SK-N-SH treated with all-trans-retinoic acid at 6 μM for 48 hours (cell line): ENCODE data around the gene RASAL2.

Source experiments
- BACH2 ChIP-seq: fragments of 250-450 bp; sonication (Bioruptor Pico); IDR thresholded peaks from 2 replicates; pipeline ENCODE4 v1.9.0; 2021; ENCODE audit warnings: mild to moderate bottlenecking, borderline replicate concordance
- CREB5 ChIP-seq: fragments of 250-450 bp; sonication (Bioruptor Pico); IDR thresholded peaks from 2 replicates; pipeline ENCODE4 v1.5.1; 2020; ENCODE audit warnings: low read depth, mild to moderate bottlenecking, moderate library complexity
- CSRNP3 ChIP-seq: fragments of 250-450 bp; sonication (Bioruptor Pico); IDR thresholded peaks from 2 replicates; pipeline ENCODE4 v1.5.1; 2021; ENCODE audit warnings: mild to moderate bottlenecking, moderate library complexity
- ISL1 ChIP-seq: fragments of 250-450 bp; sonication (Bioruptor Pico); IDR thresholded peaks from 2 replicates; pipeline ENCODE4 v2.1.2; 2022; ENCODE audit warnings: mild to moderate bottlenecking, moderate library complexity
- OSR1 ChIP-seq: fragments of 250-450 bp; sonication (Bioruptor Pico); IDR thresholded peaks from 2 replicates; pipeline ENCODE4 v1.8.0; 2022; ENCODE audit warnings: moderate library complexity, mild to moderate bottlenecking, inconsistent platforms
- POU6F1 ChIP-seq: fragments of 250-450 bp; sonication (Bioruptor Pico); IDR thresholded peaks from 2 replicates; pipeline ENCODE4 v1.8.0; 2021; ENCODE audit warnings: low read depth, mild to moderate bottlenecking, moderate library complexity, borderline replicate concordance
- RARB ChIP-seq: fragments of 250-450 bp; sonication (Bioruptor Pico); IDR thresholded peaks from 2 replicates; pipeline ENCODE4 v1.8.0; 2021; ENCODE audit warnings: mild to moderate bottlenecking, moderate library complexity
- TOX ChIP-seq: fragments of 250-450 bp; sonication (Bioruptor Pico); IDR thresholded peaks from 2 replicates; pipeline ENCODE4 v1.8.0; 2021; ENCODE audit warnings: mild to moderate bottlenecking, moderate library complexity, borderline replicate concordance
- TSHZ2 ChIP-seq: fragments of 250-450 bp; sonication (Bioruptor Pico); IDR thresholded peaks from 2 replicates; pipeline ENCODE4 v1.5.0; 2020; ENCODE audit warnings: mild to moderate bottlenecking, moderate library complexity
- ZFP30 ChIP-seq: fragments of 450-650 bp; formaldehyde crosslinking; IDR thresholded peaks from 2 replicates; pipeline ENCODE4 v1.5.0; 2022; ENCODE audit warnings: mild to moderate bottlenecking, moderate library complexity
- ZNF565 ChIP-seq: fragments of 450-650 bp; formaldehyde crosslinking; conservative IDR thresholded peaks from 2 replicates; pipeline ENCODE4 v1.5.0; 2020; ENCODE audit warnings: low read depth, mild to moderate bottlenecking, moderate library complexity
- TF ChIP-seq, protein P1 (sequence below): fragments of 250-450 bp; sonication (Bioruptor Pico); IDR thresholded peaks from 2 replicates; pipeline ENCODE4 v1.8.0; 2020; ENCODE audit warnings: mild to moderate bottlenecking, moderate library complexity, borderline replicate concordance

DNA sequence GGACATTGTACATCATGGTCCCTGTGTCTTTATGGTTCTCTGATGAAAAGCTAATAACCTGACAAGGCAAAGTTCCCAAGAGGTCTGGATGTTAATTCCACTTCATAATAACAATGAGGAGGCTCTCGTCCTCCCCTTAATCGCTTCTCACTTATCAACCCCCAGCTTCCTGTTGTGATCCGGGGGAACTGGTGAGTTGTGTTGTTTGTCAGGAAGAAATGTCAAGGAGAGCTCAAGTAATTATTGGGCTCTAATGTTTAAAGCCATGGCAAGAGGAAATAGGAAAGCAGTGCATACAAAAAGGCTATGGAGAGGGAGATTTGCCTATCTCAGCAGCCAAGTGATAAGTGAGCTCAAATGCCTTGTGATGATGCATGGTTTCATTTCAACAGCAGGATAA lies 42.8 kb upstream of the RASAL2 start:
- TF ChIP-seq POU6F1 (CRISPR knock-in tag) = no peak
- TF ChIP-seq, protein P1, sequence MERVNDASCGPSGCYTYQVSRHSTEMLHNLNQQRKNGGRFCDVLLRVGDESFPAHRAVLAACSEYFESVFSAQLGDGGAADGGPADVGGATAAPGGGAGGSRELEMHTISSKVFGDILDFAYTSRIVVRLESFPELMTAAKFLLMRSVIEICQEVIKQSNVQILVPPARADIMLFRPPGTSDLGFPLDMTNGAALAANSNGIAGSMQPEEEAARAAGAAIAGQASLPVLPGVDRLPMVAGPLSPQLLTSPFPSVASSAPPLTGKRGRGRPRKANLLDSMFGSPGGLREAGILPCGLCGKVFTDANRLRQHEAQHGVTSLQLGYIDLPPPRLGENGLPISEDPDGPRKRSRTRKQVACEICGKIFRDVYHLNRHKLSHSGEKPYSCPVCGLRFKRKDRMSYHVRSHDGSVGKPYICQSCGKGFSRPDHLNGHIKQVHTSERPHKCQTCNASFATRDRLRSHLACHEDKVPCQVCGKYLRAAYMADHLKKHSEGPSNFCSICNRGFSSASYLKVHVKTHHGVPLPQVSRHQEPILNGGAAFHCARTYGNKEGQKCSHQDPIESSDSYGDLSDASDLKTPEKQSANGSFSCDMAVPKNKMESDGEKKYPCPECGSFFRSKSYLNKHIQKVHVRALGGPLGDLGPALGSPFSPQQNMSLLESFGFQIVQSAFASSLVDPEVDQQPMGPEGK = no peak
- TF ChIP-seq ZFP30 (CRISPR knock-in tag) = no peak
- no peak for TF ChIP-seq ZNF565 (CRISPR knock-in tag)
- TF ChIP-seq ISL1 = no peak
- TF ChIP-seq CSRNP3 (CRISPR knock-in tag) = no peak
- no peak for TF ChIP-seq CREB5 (CRISPR knock-in tag)
- no peak for TF ChIP-seq BACH2 (CRISPR knock-in tag)
- TF ChIP-seq TOX (CRISPR knock-in tag) = no peak
- TF ChIP-seq RARB = no peak
- TF ChIP-seq OSR1 (CRISPR knock-in tag) = no peak
- TF ChIP-seq TSHZ2 (CRISPR knock-in tag) = no peak
